DMS114 treated with DMSO at 0.1 percent for 48 hours (cell line): Measurements from ENCODE around the gene GPATCH11.

ENCODE experiments used
- DNase-seq: peaks from one replicate; lab custom pipeline; 2025; ENCODE audit not compliant: unreplicated experiment; lab: John Stamatoyannopoulos, UW

The GPATCH11 gene

DNA sequence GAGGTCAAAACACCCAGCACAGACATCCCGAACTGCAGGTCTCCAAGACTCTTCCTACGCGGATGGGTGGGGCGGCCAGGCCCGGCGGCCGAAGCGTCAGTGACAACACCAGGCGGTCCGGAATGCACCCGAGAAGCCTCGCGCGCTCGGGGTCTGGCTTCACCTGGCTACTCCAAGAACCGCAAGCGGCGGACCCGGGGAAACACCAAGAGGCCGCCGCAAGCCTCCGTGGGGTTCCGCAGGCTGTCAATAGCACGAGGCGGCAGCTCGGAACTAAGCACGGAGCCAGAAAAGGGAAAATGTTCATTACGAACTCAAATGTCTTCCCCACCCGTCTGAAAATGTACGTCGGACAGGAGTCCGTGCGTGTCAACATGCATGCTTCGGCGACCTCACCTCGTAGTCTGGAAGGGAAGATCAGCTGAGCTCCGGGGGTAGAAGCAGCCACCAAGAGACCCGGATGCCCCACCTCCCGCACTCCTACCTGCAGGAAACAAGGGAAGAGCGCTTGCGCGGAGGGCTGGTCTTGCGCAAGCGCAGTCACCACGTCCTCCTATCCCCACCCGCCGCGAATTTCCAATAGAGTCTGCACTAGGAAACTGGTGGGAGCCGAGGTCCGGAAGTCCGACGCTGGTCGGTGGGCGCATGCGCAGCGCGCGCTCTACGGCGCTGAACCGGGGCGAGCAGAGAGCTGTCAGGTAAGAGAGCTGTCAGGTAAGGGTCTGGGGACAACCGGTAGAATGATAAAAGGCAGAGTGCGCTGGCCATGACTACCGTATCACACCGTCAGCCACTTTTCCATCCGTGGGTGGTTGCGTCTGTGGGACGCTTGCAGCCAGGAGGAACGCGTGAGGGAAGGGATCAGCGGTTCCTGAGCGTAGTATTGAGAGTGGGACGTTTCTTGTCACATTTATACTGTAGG is at the start of gene GPATCH11, which contains the start of gene HEATR5B:
GPATCH11 (plus strand) TSS at position 646 of the 922 bp plus-strand sequence. CDS start 3,864 bp downstream, outside the sequence.
HEATR5B (minus strand) TSS at position 500 of the 922 bp plus-strand sequence. CDS start 958 bp downstream, outside the sequence.
- DNase-seq: peak; percentile 94

DNA sequence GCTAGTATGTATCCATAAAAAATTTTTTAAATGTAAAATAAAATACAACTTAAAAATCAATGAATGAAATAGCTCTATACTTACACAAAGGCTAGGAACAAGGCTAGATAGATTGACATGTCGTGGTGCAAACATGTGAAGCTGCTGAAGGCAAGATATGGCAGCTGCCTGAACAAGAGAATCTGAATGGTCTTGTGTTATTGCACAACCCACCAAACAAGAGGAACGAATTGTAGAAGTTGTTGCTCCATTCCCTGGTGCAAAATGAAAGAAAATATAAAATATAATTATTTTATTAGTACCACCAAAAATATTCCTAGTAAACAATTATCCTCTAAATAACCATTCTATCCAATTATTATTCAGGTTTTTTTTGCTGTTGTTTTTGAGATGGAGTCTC is 46.5 kb upstream of the GPATCH11 start:
- no peak for DNase-seq

DNA sequence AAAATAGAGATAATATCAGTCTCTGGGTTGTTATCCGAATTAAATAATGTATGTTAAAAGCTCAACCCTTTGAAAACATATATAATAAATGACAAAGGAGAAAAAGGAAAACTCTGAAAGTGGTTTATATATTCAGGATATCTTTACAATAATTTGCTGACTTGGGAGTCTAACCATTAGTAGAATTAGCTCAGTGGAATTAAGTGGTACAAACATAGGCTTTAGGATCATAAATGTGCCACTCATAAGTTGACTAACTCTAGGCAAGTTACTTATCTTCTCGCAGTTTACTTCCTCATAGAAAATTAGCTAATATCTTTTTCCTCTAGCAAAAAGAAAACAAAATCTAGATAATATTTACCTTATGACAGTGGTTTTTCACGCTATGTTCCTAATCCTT is 44.7 kb upstream of the GPATCH11 start:
- DNase-seq: no peak

DNA sequence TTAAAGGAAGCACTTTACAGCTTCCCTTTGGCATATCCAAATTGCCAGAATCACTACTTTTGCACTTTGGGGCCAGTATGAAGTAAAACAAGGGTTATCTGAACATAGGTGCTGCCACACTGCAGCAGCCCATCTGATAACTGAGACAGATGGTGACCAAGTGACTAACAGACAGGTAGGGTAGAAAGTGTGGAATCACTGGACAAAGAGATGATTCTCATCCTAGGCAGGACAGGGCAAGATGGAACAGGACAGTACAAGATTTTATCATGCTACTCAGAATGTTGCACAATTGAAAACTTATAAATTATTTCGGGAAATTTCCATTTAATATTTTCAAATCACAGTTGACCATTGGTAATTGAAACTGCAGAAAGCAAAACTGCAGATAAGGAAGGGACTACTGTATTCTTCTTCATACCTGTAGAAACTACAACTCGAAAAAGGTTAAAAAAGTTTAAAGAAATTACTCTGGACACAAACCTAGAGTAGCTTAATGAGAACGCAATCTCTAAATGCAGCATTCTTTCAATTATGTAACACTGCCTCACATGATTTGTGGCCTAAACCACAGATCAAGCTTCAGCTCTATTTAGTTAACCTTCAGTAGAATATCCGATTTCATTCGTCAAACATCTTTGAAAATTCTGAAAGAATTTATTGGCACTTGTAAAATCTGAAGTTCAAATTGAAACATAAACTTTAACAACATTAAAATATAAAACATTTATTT is 31.6 kb upstream of the GPATCH11 start:
- no peak for DNase-seq

DNA sequence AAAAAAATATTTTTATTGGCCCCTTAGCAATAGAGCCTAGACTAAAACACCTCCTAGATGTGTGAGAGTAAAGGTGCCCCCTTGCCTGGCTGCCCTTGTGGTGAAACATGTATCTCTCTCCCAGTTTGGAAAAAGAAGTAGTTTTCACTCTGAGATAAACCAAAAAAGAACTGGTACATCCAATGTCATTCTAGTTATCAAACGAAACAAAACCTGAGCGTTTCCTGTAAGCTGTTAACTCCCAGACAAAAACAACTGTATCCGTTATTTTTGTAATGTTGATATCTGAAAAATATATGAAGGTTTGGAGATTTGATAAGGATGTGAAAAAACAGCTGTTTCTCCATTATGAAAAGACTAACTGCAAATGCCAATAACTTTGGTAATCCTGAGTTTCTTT is 24.5 kb upstream of the GPATCH11 start:
- DNase-seq: no peak

DNA sequence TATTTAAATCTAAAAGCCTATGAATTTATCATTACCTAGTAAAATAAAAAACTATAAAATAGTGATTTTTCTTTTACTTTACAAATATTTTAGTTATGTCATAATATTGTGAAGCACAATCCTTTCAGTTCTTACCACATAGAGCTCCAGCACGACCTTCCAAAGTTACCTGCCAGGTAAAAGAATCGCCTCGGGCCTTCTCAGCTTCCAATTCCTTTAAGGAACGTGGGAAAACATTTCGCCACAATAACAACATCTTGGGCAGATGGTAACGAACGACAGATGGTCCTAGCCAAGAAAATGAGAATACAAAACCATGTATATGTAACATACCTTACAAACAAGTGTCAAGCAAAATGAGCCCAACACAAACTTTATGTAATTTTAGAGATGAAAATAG is 23.9 kb upstream of the GPATCH11 start:
- DNase-seq: no peak

DNA sequence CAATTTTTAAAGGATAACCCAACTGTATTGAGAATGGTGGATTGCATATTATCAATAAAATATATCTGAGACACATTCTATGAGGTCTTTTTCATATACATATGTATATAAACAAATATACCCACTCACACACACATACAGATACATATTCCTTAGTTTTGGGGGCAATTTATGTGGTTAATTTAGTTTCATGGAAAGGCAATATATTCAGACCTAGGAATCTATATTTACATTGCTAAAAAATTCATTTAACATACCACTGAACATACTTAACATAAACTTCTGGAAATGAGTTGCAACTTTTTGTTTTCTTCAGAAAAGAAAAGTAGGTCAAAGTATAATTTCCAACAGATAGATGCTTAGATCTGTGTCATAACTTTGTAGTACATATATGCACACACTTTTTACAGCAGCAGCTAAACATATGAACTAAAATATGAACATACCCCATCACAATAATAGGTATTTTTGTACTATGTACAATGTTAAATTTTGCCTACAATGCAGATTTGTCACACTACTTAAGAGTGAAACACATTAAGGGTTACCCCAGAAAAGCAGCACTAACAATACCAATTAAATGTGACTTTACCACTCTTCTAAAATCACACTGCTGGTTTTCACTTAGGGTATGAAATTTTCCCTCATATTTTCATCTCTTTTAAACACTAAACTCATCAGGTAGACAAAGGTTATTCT is 23.2 kb upstream of the GPATCH11 start:
- no peak for DNase-seq

DNA sequence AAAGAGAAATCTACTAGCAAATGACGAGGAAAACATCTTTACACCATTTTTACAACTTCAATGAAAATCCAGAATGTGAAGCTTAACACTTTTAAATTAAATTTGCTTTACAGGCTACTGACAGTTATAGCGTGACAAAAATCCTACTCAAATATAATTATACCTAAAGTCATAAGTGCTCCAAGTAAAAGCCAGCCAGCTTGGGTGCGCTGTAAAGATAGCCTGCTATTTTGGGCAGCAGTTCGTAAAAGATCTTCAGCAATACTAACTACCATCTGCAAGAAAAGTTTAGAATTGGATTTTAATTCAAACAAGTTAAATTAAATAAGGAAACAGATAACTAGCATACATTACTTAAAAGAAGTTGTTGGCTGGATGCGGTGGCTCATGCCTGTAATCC is 22.5 kb upstream of the GPATCH11 start:
- DNase-seq: no peak

DNA sequence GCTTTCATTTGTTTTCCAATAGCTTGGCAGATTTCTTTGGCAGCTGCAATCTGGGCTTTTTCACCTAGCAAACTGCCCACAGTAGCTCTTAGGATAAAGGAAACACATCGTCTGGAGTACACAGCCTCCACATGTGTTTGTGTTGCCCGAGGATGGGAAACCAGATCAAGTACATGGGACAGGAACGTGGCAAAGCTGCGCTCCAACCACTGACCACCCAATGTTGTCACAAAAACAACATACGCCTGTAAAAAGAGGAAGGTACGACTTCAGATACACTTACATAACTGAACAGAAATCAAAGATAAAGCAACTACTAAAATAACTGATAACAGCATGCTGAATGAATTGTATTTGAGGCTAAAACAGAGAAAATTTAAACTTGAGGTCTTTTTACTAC is 15.6 kb upstream of the GPATCH11 start:
- no peak for DNase-seq

DNA sequence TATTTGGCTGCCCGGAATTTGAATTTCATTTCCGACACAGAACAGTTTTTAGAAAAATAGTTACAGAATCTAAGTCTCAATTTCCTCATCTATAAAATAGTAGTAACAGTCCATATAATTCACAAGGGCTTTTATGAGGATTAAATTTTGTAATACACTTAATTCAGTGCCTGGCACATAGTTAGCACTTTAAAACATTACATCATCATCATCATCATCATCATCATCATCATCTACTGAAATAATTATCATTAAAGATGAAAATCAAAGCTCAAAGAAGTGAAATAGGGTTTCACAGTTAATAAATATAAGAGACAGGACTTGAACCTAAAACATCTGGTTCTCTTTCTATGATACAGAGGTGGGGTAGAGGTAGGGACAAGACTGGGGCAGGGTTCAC is 13.4 kb upstream of the GPATCH11 start:
- no peak for DNase-seq

DNA sequence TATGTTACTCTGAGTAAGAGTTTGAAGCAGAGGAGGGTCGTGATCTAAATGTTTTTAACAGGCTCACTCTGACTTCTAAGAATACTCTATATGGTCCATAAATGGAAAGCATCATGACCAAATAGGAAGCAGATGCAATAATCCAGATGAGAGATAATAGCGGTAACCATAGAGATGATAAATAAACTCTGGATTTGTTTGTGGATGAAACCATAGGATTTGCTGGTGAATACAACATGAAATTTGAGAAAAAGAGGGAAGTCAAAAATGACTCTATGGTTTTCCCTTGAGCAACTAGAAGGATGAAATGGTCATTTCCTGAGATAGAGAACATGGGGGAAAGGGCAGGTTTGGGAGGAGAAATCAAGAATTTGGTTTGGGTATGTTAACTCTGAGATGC is 4.1 kb upstream of the GPATCH11 start:
- no peak for DNase-seq

DNA sequence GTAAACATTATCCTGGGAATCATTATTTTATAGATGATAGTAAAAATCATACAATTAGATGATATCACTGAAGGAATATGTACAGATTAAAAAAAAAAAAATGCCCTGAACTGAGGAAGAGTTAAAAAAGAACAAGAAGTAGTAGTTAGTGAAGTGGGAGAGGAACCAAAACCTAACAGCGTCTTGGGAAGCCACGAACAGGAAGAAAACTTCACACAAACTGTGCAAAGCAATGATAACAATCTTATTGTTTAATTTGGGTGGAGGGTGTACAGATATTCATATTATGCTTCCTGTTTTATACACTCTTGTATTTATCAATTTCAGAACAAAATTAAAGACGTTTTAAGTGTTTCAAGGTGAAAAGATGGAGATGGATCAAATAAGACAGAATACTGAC is 3.6 kb upstream of the GPATCH11 start:
- DNase-seq: no peak

DNA sequence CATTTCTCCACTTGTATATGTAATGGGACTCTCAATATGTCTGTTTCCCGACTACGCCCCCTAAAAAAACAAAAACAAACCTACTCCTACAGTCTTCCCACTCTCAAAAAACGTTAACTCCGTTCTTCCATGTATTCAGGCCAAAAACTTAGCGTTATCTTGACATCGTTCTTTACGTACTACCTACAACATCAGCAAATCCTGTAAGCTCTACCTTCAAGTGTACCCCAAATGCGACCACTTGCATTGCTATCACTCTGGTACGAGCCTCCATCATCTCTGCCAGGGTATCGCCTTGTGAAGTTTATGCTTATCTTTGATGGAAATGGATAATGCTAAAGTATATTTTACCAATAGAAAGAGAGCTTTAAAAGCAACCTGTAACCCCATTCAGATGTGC is 479 bp downstream of the GPATCH11 start:
- no peak for DNase-seq

DNA sequence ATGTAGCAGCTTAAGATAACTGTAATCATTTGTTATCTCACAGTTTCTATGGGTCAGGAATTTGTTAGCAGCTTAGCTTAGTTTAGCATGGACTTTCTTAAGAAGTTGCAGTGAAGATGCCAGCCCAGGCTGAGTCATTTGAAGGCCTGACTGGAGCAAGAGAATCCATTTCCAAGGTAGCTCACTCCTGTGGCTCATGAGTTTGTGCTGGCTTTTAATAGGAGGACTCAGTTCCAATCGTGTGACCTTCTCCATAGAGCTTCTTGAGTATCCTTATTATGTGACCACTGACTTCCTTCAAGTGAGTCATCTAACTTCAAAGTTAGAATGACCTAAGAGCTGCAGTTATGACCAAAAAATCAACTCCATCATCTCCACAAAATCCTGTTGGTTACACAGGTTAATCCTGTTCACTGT is 1.4 kb downstream of the GPATCH11 start:
- DNase-seq: no peak

DNA sequence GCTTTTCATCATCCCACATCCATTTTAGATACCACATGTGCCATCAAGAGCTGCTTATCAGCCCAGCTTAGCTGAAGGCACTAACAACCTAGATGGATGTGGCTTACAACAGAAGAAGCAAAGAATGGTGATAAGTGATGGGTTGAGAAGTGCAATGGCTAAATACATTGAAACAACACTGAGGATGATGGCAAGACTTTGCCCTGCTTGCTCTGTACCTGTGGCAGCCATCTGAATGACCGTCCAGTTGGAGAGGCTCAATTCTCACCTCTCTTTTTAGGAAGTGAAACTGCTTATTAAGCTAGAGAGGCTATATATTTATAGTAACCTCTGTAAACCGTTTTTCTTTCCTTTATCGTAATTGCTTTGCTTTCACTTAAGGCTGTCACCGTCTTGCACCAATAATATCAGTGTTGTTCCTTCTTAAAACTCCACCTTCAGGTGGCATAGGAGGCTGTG is 5.7 kb downstream of the GPATCH11 start:
- DNase-seq: no peak

DNA sequence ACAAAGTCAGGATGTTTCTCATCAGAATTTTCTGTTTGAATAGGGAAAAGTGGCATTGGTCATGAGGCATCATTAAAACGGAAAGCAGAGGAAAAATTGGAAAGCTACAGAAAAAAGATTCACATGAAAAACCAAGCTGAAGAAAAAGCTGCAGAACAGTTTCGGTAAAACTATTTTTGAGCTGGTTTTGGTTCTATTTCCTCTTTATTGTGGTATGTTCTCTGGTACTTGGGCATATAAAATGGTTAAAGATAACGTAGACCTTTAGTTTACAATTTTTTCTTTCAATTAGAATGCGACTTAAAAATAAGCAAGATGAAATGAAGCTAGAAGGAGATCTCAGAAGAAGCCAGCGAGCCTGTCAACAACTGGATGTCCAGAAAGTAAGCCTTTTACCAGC is 7.6 kb downstream of the GPATCH11 start:
- no peak for DNase-seq

DNA sequence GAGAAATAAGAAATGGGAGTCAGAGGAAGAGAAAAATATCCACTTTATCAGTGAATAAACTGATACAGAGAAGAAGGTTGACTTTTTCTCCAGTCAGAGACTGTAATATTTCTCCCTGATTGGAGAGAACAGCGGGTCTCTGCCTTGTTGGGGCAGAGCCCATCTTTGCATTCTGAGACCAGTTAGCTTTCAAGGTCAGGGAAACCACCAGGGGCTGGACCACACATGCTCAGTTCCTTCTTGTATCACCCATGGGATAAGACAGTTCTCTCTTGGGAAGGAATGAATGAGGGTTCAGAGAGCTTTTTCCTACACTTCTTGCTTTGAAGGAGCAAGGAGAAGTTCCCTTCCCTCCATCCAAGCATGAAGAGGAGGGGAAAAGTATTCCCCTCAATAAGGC is 12.2 kb downstream of the GPATCH11 start:
- DNase-seq: no peak

DNA sequence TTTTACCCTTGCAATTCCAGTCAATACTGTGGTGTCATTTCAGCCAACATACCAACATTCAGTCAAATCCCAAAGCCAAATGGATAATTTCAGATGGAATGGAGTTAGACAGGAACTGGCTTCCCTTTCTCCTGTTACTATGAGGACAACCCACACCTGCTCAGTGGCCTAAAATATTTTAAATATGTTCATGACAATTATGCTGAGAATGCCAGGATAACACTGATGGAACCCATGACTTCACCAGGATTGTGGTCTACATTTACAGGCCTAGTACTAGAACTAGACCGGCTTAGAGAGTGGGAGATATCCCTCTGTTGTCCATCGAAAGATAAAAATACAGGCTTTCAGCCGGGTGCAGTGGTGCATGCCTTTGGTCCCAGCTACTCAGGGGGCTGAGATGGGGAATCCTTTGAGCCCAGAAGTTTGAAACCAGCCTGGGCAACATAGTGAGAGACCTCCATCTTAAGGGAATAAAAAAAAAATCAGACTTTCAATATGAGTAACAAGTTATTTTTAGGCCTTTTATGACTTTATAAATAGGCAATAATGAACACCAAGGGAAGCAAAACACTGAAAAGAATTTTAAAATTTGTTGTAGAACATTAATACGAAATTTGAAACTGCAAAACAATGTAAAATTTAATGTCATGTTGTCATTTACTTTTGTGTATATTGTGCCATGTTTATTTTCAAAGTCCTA is 14.2 kb downstream of the GPATCH11 start:
- no peak for DNase-seq

DNA sequence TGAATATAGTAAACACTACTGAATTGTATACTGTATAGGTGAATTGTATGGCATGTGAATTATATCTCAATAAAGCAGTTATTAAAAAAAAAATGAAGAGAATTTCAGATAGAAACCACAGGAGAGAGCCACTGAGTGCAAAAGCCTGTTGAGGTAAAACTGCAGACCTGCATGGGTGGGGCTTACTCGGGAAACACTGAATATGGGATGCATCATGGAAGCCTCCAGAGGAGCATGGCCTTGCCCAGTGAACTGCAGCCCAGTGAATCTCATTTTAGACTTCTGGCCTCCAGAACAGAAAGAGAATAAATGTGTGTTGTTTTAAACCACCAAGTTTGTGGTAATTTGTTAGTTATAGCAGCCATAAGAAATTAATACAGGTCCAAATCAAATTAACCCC is 15.7 kb downstream of the GPATCH11 start:
- DNase-seq: no peak

DNA sequence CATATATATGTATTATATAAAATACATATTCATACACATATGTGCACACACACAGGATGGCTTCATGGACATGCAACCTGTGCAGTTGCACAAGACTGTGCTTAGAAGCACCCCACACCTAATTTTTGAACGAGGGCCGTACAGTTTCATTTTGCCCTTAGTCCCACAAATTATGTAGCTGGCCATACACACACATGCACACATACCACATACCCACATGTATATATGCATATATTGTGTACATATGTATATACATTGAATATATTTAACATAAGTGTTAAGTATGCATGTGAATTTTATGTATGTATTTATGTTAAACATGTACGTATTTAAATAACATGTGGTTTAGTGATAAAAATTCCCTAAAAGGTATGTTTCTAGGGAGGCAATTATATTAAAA is 18.3 kb downstream of the GPATCH11 start:
- DNase-seq: no peak

DNA sequence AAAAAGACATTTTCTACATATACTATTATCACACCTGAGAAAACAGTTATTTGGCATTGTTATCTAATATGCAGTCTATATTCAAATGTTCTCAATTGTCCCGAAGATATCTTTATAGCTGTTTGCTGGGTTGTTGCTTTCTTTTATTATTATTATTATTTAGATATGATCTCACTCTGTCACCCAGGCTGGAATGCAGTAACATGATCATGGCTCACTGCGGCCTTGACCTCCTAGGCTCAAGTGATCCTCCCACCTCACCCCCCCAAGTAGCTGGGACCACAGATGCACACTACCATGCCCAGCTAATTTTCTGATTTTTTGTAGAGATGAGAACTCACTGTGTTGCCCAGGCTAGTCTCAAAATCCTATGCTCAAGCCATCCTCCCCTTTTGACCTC is 19.9 kb downstream of the GPATCH11 start:
- DNase-seq: no peak
